HG03354 (cell line): ENCODE data around the gene LAG3.
A peak's percentile ranks its signal among the peaks of the same experiment; 100 is the strongest.

Experiments
- ATAC-seq: cut with Tn5 transposase; IDR thresholded peaks from one replicate; pipeline ENCODE4 v1.9.1; 2021; ENCODE audit warnings: mild to moderate bottlenecking; ENCODE audit not compliant: unreplicated experiment, poor library complexity, severe bottlenecking

Gene LAG3

DNA sequence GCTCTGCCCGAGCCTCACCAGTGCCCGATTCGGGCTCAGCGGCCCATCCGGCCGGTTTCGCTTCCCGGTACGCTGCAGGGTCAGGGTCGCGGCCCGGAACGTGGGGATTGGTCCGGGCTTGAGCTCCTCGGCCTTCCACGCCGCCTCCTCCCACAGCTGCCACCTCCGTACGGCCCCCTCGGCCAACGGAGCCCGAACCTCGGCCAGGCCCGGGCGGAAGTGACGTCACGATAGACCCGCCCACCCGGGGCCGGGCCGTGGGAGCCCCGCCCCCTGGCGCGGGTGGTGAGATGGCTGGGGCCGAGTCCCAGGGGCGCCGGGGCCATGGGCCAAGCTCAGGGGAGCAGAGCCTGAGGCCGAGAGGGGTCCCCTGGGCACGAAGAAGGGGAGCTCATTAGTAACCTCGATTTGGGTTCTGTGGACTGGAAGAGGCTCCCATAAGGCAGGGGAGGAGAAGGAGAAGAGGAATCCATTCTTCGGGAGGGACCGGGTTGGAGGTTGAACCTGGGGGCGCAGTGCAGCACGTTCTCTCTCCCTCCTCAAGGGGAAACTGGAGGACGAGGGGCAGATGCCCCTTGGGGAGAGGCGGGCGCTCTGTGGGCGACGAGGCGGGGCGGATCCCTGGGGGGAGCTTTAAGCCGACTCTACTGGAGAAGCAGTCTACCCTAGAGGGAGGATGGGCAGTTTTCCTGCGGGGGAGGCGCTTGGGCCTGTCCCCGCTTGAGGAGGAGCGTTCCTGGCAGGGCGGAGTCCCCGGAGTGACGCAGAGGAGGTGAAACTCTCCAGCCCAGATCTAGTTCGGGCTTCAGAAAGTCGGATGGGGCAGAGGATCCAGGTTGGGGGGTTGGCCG, 19.2 kb upstream of the LAG3 start, which contains the start of gene MLF2:
Gene MLF2, minus strand, starts transcription at position 221 of the 851 bp plus-strand sequence. CDS start 807 bp downstream, outside the sequence.
- ATAC-seq: peak; percentile 92

- no peak for ATAC-seq
These were observed 18.5 kb upstream of the LAG3 start for GRCh38 chr12:6753772-6754356.

DNA sequence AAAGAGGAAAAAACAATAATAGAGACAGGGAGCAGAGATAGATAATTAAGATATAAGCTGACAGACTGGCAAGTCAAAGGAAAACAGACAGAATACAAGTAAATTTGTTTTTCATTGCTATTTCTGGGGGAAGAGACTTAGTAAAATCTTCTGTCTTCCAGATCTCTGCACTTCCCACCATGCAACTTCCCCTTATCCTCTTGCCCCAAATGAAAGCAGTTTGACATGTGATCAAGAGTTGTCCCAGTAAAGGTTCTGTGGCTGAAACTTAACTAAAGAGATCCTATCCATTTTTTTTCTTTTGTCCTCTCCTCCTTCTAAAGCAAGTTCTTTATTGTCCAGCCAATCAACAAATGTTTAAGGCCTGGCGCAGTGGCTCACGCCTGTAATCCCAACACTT, 17.9 kb upstream of the LAG3 start:
- no peak for ATAC-seq

- no peak for ATAC-seq
These were observed 15.2 kb upstream of the LAG3 start for GRCh38 chr12:6757028-6757690.

DNA sequence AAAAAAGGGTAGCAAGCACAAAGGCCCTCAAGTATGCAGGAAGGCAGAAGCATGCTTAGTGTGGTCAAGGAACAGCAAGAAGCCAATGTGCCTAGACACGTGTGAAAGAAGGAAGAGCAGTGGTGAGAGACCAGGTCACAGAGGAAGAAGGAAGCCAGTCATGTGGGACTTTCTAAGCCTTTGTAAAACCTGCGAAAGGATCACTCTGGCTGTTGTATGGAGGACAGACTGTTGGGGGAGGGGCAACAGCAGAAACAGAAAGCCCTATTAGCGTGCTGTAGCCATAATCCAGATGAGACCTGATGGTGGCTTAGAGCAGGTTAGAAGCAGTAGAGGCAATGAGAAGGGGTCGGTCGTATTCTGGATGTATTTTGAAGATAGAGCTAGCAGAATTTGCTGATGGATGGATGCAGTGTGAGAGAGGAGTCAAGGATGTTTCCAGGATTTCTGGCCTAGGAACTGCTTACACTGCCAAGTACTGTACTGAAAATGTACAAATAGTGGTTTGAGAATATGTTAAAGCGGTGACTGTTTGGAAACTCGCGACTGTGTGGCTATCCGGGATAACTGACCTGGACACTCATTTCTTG, 13.7 kb upstream of the LAG3 start:
- no peak for ATAC-seq

DNA sequence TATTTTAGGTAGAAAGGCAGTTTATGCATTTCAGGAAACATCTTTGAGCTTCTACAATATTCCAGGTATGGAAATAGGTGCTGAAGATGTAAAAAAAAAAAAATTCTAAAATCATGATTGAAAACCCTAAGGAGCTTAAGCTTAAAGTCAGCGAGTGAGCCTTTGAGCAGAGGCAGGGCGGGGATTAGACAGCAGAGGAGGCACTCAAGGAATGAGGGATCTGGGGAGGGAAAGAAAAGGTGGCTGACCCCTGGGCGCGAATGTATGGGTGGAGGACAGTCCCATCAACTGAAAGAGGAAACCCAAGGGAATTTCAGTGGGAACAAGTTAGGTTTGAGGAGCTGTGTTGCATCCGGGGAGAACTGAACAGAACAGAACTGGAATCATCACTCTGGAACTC, 12.6 kb upstream of the LAG3 start:
- no peak for ATAC-seq

- ATAC-seq: no peak
These were observed 8.9 kb upstream of the LAG3 start for GRCh38 chr12:6763380-6763779.

- peak; percentile 84 for ATAC-seq
These were observed 8.1 kb upstream of the LAG3 start for GRCh38 chr12:6764011-6764828.

GRCh38 chr12:6765048-6765633, 7.2 kb upstream of the LAG3 start:
- no peak for ATAC-seq

- ATAC-seq: peak; percentile 17
These were observed 6.4 kb upstream of the LAG3 start, which contains the start of gene PTMS for GRCh38 chr12:6765634-6766581. Gene PTMS (plus strand): TSS chr12:6766363. CDS start chr12:6766706, 343 bp downstream.

- ATAC-seq: peak; percentile 51
These were observed 5.5 kb upstream of the LAG3 start for GRCh38 chr12:6766651-6767349.

DNA sequence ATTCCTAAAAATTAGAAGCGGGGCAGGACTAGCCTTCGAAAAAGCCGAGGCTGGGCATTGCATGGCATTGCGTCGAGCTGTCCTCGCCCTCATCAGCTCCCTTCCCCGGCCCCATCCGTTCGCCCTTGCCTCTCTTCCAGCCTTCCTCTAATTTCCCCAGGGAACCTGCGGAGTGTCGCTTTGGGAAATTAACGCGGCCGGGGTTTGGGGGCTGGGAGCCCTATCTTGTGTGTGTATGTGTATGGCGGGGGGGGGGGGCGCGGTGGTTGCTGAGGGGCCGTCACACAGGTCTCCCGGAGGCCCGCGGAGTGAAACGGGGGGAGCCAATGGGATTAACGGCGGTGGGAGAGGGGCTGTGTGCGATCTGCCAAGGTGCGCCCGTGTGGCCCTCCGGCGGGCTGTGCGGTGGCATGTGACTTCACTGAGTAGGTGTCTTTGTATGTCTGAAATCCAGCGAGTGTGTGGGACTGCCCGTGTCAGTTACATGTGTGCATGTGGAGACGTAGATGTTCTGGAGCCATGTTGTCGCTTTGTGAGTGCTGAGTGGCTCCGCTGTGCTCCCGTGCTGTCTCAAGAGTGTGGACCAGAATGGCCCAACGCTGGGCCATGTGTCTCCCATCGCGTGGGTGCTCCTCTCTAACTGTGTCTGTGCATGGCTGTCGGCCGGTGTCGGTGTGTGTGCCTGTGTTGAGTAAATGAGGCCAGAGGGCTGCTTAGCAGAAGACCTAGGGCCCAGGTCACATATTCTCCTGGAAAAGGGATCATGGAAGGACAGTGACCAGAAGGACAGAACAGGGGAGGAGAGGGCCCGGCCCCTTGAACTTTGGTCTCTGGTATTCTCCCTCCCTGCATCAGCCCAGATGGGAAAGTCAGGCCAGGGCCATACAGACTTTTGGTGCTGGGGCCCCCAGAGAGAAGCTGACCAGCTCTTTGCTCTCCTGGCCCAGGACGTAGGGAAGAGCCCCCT, 4.7 kb upstream of the LAG3 start:
- ATAC-seq: no peak

DNA sequence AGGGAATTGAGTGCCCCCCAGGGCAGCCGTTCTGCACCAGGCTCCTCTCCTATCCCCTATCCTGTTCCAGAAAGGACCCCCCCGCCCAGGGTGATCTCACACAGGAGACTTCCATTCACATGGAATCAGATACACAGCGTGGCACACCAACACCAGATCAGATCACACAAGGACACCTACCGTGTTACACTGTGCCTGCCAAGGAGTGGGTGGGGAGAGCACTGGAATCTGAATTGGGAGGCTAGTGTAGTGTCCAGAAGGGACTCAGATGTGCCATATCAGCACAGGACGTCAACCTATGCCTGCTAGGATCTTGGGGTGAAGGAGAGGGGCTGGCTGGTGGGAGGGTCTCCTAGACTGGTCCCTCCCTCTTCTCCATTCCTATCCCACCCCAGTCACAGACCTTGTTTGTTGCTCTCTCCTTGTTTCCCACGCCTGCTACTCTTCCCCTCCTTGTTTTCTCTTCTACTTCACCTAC, 3.8 kb upstream of the LAG3 start:
- ATAC-seq: no peak

DNA sequence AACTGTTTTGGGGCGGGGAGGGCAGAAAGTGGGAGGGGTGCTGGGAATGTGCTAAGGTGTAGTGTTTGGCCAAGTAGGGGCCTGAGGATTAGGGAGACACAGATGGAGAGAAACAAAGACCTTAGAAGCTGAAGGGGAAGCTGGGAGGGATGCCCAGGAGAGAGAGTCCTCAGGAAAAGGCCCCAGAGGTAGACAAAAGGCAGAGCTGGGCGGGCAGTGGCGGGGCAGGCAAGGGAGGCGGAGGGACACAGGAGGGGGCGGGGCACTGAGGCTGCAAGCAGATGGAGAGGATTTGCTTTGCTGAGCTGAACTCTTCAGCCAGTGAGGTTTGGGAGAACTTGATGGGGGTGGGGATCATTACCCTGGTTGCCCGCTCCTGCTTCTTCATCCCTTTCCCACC, 3.3 kb upstream of the LAG3 start:
- ATAC-seq: no peak

DNA sequence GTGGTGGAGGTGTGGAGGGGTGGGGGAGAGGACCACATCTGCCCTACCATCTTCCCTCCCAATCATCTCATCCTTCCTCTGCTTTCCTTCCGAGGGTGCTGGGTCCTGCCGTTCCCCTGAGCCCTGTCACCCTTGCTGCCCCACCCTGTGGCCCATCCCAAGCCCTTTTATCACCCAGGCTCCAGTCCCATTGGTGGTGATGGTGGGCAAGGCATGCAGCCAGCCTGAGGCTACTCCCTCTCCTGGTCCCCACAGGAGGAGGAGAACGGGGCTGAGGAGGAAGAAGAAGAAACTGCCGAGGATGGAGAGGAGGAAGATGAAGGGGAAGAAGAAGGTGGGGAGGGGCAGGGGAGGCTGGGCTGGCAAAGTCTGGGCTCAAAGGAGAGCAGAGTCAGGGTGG, 2.7 kb upstream of the LAG3 start:
- no peak for ATAC-seq

GRCh38 chr12:6770094-6770493, 2.2 kb upstream of the LAG3 start:
- no peak for ATAC-seq
